Daoy (cell line): Measurements from ENCODE around the gene ZMYND15. TPM values are rescaled to one million over a fixed set of nuclear protein-coding genes. Genes with fewer than 3 reads are reported as not detected.

ENCODE experiments used
- DNase-seq: peaks from one replicate; pipeline ENCODE4 v3.0.0-alpha.2; 2015; ENCODE audit warnings: low read depth
- total RNA-seq: library from RNA; depleted of rRNA; stranded (reverse); fragments of >200 nt; shearing (Covaris generic); gene quantifications from 2 replicates; pipeline ENCODE4 v1.2.3, GENCODE V29; 2014

Gene ZMYND15
- total RNA-seq, 1 experiment from 2014 or later, result not detected

GRCh38 chr17:4716081-4716480 lies 23.6 kb upstream of the ZMYND15 start:
- DNase-seq, result no peak

DNA sequence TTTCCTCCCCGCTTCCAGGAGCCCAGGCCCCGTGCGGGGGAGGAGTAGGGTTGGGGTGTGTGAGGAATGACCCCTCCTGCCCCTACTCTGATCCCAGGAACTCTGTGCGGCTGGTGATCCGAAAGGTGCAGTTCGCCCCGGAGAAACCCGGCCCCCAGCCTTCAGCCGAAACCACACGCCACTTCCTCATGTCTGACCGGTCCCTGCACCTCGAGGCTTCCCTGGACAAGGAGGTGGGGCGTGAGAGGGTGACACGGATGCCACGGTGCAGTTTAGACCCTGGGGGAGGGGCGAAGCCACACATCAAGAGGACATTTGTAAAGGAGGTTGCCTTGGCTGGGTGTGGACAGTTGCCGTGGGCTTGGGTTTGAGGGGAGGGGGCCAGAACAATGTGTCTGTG lies 21.8 kb upstream of the ZMYND15 start:
- DNase-seq, result no peak

- no peak for DNase-seq
Measured at GRCh38 chr17:4718276-4718675, 21.4 kb upstream of the ZMYND15 start.

DNA sequence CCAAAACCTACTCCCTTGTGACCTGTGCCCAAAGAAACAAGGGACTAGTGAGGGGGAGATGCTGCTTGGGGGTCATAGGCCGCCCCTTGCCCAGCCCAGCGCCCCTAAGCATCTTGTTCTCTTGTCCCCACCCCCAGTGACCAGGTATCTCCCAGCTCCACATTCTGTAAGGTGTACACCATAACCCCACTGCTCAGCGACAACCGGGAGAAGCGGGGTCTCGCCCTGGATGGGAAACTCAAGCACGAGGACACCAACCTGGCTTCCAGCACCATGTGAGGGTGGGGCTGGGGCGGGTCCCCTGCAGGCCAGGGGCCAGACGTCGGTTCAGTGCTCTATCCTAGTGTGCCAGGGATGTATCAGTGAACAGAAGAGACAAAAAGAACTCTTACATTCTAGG lies 20.5 kb upstream of the ZMYND15 start:
- no peak for DNase-seq

DNA sequence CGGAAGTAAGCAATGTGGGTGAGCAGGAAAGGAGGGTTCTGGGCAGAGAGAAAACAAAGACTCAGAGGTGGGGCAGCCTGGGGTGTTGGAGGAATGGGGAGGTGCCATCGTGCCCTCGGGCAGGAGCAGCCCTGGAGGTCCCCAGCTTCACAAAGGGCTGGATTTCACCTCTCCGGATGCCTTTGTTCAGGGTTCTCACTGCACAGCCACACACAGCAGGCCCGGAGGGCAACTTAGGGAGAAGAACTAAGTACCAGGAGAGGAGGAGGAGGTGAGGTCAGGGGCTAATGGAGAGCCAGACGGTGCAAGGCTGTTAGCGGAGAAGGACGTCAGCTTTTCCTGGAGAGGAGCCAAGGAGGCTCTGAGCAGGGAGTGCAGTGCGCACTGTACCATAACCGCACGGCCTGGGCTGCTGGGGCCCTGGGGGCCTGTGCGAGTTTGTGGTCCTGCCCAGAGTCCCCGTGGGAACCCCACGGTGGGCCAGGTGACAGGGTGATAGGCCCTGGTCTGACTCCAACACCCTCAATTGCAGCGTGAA lies 19.9 kb upstream of the ZMYND15 start:
- DNase-seq, result no peak

- no peak for DNase-seq
Measured at GRCh38 chr17:4720787-4721186, 18.8 kb upstream of the ZMYND15 start.

DNA sequence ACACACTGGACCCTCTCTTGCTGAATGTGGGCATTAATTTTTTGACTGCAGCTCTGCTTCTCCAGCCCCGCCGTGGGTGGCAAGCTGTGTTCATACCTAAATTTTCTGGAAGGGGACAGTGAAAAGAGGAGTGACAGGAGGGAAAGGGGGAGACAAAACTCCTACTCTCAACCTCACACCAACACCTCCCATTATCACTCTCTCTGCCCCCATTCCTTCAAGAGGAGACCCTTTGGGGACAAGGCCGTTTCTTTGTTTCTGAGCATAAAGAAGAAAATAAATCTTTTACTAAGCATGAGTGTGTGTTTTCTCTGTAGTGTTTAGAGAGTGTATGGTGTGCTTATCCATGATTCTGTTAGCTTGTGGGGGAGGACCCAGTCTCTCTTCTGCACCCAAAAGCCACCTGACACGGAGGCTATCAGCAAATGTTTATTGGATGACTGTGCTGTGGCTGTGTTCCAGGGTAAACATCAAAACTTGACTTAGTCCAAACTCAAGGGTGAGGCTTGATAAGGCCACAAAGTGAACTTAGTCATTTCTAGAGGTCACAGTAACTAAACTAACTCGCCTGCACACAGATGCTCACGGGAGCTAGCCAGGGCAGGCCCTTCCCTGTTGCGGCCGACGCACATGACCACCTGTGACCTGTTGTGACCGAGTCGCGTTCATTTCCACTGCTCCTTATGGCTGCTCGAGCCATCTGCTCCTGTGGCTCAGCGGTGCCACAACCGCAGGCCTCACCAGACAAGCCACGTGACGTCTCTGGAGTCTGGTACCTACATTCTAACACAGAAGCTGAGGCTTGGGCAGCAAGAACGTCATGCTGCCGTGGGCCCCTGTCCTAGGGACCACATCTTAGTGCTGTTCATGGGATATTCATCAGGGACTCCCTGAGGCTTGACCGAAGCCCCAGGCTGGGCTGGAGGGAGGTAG lies 18.2 kb upstream of the ZMYND15 start:
- peak; percentile 84 for DNase-seq

GRCh38 chr17:4722678-4723240 lies 16.9 kb upstream of the ZMYND15 start:
- no peak for DNase-seq

DNA sequence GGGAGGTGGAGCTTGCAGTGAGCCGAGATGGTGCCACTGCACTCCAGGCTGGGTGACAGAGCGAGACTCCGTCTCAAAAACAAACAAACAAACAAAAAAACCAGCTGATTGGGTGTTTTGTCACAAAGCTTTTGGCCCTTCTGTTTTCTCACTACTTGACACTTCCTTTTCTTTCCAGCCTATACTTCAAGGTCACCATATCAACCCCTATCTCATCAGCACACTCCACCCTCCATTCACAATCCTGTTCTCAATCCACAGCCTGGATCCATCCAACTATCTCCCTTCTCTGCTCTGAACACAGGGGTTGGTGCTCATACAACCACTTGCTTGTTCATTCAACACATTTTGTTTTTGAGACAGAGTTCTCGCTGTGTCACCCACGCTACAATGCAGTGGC lies 15.0 kb upstream of the ZMYND15 start:
- no peak for DNase-seq

DNA sequence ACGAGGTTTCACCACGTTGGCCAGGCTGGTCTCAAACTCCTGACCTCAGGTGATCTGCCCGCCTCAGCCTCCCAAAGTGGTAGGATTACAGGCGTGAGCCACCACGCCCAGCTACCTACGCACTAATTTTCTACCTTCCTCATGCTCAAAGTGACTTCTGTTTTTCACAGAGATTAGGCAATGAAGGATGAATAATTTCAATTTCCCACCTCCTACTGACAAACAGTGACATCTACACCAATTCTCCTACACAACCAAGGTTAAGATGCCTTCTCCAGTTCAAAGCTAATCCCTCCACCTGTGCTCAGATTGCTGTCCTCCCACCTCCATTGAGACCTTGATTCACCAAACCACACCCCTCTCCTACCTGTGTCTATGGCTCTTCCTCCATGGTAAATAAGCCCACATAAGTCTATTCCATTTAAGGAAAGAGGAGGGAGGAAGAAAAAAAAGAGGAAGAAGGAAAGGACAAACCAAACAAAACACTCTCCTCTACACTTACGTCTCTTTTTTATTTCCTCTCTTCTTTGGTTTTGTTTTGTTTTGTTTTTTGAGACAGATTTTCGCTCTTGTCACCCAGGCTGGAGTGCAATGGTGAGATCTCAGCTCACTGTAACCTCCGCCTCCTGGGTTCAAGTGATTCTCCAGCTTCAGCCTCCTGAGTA lies 13.9 kb upstream of the ZMYND15 start:
- DNase-seq, result no peak

DNA sequence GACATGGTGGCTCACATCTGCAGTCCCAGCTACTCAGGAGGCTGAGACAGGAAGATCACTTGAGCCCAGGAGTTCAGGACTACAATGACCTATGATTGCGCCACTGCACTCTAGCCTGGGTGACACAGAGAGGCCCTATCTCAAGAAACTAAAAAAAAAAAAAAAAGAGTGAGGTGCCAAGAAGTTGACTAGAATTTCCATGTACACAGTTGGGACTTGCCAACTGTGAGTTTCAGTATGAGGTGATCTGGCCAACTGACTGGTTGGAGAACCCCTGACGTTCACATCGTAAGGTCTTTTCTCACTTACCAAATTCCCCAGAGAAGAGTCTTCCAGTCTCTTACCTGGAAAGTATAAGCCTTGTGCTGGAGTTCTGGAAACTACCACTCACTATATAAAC lies 11.5 kb upstream of the ZMYND15 start:
- DNase-seq, result no peak

- no peak for DNase-seq
Measured at GRCh38 chr17:4733073-4733531, 6.5 kb upstream of the ZMYND15 start.

- DNase-seq, result no peak
Measured at GRCh38 chr17:4734857-4735475, 4.7 kb upstream of the ZMYND15 start.

- no peak for DNase-seq
Measured at GRCh38 chr17:4735876-4736651, 3.6 kb upstream of the ZMYND15 start.

DNA sequence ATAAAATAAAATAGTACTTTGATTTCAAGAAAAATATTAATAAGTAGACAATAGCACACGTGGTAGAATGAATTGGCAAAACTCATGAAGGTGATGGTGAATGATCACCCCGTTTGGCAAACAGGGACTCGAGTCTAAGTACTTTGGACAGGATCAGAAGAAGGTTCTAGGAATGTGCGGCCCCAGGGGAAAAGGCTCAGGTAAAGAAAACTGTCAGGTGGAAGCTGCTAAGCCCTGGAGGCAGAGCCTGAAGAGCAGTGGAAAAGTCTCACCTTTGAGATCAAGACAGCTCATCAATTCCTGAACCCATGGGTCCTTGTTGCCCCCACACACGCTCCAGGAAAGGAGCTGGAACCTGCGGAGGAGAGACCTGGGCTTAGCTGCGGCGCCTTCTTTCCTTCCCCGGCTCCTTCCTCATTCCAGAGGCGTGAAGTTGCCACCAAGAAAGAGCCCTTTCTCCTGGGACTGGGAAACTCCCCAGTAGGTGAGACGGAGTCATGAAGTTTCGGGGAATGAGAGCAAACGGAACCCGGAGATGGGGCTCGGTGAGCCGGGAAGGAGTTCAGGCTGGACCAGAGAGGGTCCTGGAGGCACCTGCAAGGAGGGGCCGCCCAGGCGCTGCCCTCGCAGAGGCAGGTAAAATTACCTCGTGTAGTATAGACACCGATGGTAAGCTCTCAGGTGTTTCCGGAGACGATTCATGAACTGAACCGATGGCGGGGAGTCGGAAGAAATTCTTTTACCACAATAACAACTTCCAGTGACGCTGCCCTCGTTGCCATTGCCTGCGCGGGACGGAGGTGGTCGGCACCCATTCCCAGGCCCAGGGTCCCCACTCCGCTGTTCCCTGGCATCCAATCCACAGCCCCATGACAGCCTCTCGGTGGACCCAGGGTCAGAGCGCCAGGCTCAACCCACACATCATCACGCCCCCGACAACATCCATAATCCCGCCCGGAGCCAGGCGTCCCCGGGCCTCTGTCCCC lies 1.2 kb upstream of the ZMYND15 start:
- no peak for DNase-seq

GRCh38 chr17:4740025-4740351 lies 355 bp downstream of the ZMYND15 start:
- DNase-seq, result no peak

GRCh38 chr17:4740584-4740983 lies 951 bp downstream of the ZMYND15 start:
- DNase-seq, result no peak

GRCh38 chr17:4741544-4741943 lies 1.9 kb downstream of the ZMYND15 start:
- no peak for DNase-seq

- no peak for DNase-seq
Measured at GRCh38 chr17:4742133-4742532, 2.5 kb downstream of the ZMYND15 start.

- DNase-seq, result no peak
Measured at GRCh38 chr17:4742629-4743028, 3.0 kb downstream of the ZMYND15 start.
